Duodenal mucosa (tissue), 2 donors: ENCODE data around the gene ZNF598.
A peak's percentile ranks its signal among the peaks of the same experiment; 100 is the strongest.

Source experiments
- H3K27ac ChIP-seq: one replicate; pipeline ENCODE4 v1.7.0; 2013; ENCODE audit warnings: low read depth, low read length
- H3K27me3 ChIP-seq, 2 donors: one replicate each; pipeline ENCODE4 v1.7.0; 2013; ENCODE audit warnings: low read length in 2 of 2, control low read depth in 1 of 2; ENCODE audit not compliant: insufficient read depth in 2 of 2, control insufficient read depth in 1 of 2
- H3K36me3 ChIP-seq, 2 donors: one replicate each; pipeline ENCODE4 v1.7.0; 2013; ENCODE audit warnings: low read length in 2 of 2, control low read depth in 1 of 2; ENCODE audit not compliant: insufficient read depth in 2 of 2, control insufficient read depth in 1 of 2
- H3K4me1 ChIP-seq, 2 donors: one replicate each; pipeline ENCODE4 v1.7.0; 2013; ENCODE audit warnings: low read length in 2 of 2, control low read depth in 1 of 2; ENCODE audit not compliant: insufficient read depth in 2 of 2, control insufficient read depth in 1 of 2
- H3K4me3 ChIP-seq, 2 donors: one replicate each; pipeline ENCODE4 v1.7.0; 2013; ENCODE audit warnings: low read length in 2 of 2, low read depth in 1 of 2
- H3K9ac ChIP-seq, 2 donors: one replicate each; pipeline ENCODE4 v1.7.0; 2013; ENCODE audit warnings: low read length in 2 of 2, low read depth in 1 of 2
- H3K9me3 ChIP-seq, 2 donors: one replicate each; pipeline ENCODE4 v1.7.0; 2013; ENCODE audit warnings: low read length in 2 of 2, control low read depth in 1 of 2; ENCODE audit not compliant: control insufficient read depth in 1 of 2

The ZNF598 gene

DNA sequence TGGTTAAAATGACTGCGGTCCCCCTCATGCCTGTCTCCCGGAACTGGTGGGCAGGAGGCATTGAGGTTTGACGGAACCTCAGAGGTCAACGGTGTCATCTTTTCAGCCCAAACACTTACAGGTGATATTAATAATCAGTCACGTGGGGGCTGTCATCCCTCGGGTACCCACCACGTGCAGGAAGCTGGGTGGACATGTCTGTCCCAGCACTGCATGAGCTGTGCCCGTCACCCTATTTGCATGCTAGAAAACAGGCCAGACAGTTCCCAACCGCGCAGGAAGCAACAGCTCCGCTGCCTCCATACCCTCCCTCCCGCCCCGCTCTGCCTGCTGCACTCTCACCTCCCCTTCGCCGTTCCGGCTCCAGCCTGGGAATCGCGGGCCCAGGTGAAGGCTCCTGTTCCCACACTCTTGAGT lies 18.5 kb downstream of the ZNF598 start:
- Histone ChIP-seq H3K27ac (no peak overlapping the region), H3K9me3 (no peaks in the 10 kb centered on the region), H3K27me3 (peaks cover 22 to 26% of the 10 kb centered on the region in 2 donors), H3K4me3 (peak overlapping the region; percentile 48 to 70), H3K36me3 (peaks cover 8 to 13% of the 10 kb centered on the region in 2 donors), H3K4me1 (peaks cover 26 to 29% of the 10 kb centered on the region in 2 donors), H3K9ac (peak overlapping the region in 1 of 2 donors; percentile 54)

DNA sequence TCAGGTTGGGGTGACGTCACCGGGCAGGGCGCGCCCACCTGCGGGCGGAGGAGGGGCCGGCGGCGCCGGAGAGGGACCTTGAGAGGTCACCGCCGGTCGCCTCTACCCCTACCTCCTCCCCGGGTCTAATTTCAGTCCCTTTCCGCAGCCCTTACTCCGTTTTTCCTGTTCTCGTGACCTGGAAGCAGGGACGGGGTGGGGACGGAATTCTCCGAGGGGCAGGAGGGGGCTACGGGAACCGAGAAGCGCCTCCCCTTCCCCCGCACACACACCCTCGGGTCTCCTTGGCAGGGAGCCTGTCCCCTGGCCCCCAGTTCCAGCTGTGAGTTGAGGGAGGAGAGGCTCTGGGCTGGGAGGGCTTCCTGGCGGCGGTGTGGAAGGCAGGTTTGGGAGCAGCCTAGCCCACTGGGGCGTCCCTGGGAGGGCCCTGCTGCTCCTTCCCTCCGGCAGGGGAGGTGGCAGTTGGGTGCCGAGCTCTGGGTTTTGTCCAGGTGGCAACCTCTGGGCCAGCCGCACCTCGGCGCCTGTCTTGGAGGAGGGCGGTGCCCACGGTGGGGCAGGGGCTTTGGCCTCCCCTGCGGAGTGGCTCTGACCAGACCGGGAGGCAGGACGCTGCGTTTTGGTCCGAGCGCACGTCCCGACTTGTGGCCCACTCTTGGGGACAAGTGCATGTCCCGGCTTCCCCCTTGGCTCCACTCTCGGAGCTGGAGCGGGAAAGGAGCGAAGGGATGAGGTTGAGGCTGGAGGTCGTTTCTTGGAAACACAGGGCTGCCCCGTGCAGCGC lies 19.1 kb downstream of the ZNF598 start:
- H3K9ac ChIP-seq = peak overlapping the region; percentile 43 to 54
- peaks cover 32 to 35% of the 10 kb centered on the region in 2 donors for H3K4me1 ChIP-seq
- no peak overlapping the region for H3K27ac ChIP-seq
- H3K4me3 ChIP-seq = peak overlapping the region; percentile 48 to 57
- peaks cover 22 to 26% of the 10 kb centered on the region in 2 donors for H3K27me3 ChIP-seq
- H3K9me3 ChIP-seq = no peaks in the 10 kb centered on the region
- H3K36me3 ChIP-seq = peaks cover 14 to 18% of the 10 kb centered on the region in 2 donors

DNA sequence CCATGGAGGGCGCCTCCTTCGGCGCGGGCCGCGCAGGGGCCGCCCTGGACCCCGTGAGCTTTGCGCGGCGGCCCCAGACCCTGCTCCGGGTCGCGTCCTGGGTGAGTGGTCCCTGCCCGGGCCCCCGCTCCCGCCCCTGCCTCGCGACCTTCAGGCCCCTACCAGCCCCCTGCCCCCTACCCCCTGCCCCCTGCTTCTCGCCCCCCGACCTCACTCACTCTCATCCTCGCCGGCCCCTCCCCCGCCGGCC lies 19.6 kb downstream of the ZNF598 start:
- H3K4me3 ChIP-seq = no peak overlapping the region
- H3K4me1 ChIP-seq = peaks cover 37 to 41% of the 10 kb centered on the region in 2 donors
- peaks cover 17 to 18% of the 10 kb centered on the region in 2 donors for H3K36me3 ChIP-seq

DNA sequence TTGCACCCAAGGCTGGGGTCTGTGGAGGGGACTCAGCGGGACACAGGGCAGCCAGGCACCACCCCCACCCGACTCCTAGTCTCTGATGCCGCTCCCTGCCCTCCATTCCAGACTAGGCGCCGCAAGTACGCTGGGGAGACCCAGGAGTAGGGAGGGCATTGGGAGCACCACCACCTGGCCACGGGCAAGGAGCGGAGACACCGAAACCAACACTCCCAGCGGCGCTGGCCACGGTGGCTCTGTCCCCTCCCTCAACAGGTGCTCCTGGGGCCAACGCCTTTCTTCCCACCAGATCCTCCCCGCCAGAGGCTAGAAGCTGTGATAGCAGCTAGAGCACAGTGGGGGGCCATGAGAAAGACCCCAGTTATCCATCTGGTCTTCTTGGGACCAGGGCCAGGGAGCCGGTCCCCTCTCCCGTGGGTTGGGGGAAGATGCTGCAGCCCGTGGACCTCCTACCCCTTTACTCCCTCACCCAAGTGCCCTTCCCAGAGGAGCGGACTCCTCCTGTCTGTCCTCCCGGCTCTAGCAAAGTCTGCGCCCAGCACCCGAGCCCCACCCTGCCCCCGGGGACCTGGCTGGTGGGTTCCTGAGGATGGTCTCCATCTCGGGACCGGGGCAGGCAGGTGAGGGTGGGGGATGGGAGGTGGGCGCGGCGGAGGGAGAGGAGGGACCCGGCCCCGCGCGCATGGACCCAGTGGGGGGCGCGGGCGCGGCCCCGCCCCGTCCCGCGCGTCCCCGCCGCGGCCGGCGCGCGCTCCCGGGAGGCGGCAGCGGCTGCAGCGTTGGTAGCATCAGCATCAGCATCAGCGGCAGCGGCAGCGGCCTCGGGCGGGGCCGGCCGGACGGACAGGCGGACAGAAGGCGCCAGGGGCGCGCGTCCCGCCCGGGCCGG lies 20.2 kb downstream of the ZNF598 start, which contains the start of gene SYNGR3:
TSS of gene SYNGR3 (plus strand) at position 762 of the 892 bp plus-strand sequence. CDS start 133 bp downstream, outside the sequence.
- Histone ChIP-seq H3K9ac (peak within 1 kb of the TSS; percentile 43 to 54), H3K9me3 (no peaks in the 10 kb centered on the region), H3K4me3 (peak within 1 kb of the TSS; percentile 48 to 57), H3K27me3 (peaks cover 22 to 26% of the 10 kb centered on the region in 2 donors), H3K4me1 (peaks cover 43 to 45% of the 10 kb centered on the region in 2 donors), H3K27ac (no peak within 1 kb of the TSS), H3K36me3 (peaks cover 17 to 18% of the 10 kb centered on the region in 2 donors)

More for the DNA sequence above, 19.6 kb downstream of the ZNF598 start:
- H3K9me3 ChIP-seq = no peaks in the 10 kb centered on the region
- peaks cover 22 to 26% of the 10 kb centered on the region in 2 donors for H3K27me3 ChIP-seq
- no peak overlapping the region for H3K27ac ChIP-seq
- H3K9ac ChIP-seq = peak overlapping the region in 1 of 2 donors; percentile 43

DNA sequence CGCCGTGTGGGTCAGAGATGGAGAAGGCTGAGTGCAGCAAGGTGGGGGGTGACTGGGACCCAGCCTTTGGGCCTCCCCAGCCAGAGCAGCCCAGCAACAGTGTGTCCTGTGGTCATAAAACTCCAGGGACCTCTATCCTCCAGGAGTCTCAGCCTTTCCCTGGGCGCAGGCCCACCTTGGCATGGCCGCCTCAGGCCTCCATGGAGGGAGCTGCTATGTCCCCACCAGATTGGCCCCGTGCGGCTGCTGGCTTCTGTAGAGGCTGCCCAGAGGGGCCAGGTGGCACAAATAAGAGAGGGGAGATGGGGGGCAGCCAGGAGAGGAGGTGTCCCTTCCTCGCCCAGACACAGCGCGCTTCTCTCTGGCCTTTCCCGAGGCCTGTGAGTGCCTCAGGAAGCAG lies 22.4 kb downstream of the ZNF598 start:
- Histone ChIP-seq H3K27me3 (peaks cover 22 to 26% of the 10 kb centered on the region in 2 donors), H3K9ac (no peak overlapping the region), H3K9me3 (no peaks in the 10 kb centered on the region), H3K4me1 (peaks cover 58% of the 10 kb centered on the region in 2 donors), H3K36me3 (peaks cover 17 to 18% of the 10 kb centered on the region in 2 donors), H3K4me3 (no peak overlapping the region), H3K27ac (no peak overlapping the region)

DNA sequence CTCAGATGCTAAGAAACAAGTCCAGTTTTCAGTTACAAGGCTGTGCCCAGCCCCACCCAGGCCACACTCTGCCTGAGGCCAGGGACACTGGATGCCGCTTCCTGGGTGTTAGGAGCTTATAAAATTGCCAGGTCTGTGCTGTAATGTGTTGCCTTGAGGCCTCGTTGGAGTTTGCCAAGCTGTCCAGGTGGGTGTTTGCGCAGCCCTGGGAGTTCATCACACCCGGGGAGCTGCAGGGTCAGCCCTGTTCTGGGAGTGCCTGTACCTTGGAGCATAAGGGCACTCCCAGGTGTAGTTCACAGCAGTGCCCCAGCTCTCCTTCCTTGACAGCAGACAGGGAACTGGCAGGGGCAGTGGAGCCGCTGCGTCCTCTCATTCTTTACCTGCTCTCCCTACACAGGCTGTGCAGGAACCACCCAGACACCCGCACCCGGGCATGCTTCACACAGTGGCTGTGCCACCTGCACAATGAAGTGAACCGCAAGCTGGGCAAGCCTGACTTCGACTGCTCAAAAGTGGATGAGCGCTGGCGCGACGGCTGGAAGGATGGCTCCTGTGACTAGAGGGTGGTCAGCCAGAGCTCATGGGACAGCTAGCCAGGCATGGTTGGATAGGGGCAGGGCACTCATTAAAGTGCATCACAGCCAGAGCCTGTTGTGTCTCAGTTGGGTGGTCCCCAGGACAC lies 24.0 kb downstream of the ZNF598 start:
- H3K27me3 ChIP-seq = peaks cover 21 to 29% of the 10 kb centered on the region in 2 donors
- H3K4me3 ChIP-seq = peak overlapping the region; percentile 75 to 86
- H3K9ac ChIP-seq = peak overlapping the region; percentile 77 to 79
- H3K9me3 ChIP-seq = no peaks in the 10 kb centered on the region
- peak overlapping the region; percentile 69 for H3K27ac ChIP-seq
- H3K4me1 ChIP-seq = peaks cover 61 to 63% of the 10 kb centered on the region in 2 donors
- peaks cover 17 to 18% of the 10 kb centered on the region in 2 donors for H3K36me3 ChIP-seq

DNA sequence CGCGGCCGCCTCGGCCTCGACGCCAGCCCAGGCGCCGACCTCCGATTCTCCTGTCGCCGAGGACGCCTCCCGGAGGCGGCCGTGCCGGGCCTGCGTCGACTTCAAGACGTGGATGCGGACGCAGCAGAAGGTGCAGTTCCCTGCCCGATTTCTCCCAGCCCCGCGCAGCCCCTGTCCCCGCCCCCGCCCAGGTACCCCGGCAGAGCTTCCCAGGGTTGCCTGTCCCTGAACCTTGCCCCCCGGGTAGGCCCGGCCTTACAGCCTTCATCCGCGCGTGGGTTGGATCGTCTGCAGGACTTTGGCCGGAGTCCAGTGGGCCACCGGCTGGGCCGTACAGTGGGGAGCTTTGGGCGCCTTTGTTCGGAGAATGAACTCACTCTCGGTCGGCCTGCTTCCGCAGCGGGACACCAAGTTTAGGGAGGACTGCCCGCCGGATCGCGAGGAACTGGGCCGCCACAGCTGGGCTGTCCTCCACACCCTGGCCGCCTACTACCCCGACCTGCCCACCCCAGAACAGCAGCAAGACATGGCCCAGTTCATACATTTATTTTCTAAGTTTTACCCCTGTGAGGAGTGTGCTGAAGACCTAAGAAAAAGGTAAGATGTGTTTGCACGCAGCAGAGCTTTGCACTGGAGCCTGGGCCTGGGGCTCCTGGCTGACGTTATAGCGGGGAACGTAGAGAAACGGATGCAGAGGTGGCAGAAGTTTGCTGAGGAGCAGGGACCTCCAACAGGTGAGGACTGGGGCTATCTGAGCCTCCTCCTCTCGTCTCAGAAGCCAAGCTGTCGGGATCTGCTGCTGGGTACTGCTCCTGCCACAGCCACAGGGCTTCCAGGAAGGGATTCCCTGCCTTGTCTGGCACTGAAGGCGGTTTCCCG lies 25.0 kb downstream of the ZNF598 start:
- Histone ChIP-seq H3K27ac (peak overlapping the region; percentile 69), H3K4me3 (peak overlapping the region; percentile 75 to 86), H3K27me3 (peaks cover 22 to 26% of the 10 kb centered on the region in 2 donors), H3K4me1 (peaks cover 63 to 68% of the 10 kb centered on the region in 2 donors), H3K9ac (peak overlapping the region; percentile 77 to 79), H3K36me3 (peaks cover 17 to 18% of the 10 kb centered on the region in 2 donors), H3K9me3 (no peaks in the 10 kb centered on the region)

DNA sequence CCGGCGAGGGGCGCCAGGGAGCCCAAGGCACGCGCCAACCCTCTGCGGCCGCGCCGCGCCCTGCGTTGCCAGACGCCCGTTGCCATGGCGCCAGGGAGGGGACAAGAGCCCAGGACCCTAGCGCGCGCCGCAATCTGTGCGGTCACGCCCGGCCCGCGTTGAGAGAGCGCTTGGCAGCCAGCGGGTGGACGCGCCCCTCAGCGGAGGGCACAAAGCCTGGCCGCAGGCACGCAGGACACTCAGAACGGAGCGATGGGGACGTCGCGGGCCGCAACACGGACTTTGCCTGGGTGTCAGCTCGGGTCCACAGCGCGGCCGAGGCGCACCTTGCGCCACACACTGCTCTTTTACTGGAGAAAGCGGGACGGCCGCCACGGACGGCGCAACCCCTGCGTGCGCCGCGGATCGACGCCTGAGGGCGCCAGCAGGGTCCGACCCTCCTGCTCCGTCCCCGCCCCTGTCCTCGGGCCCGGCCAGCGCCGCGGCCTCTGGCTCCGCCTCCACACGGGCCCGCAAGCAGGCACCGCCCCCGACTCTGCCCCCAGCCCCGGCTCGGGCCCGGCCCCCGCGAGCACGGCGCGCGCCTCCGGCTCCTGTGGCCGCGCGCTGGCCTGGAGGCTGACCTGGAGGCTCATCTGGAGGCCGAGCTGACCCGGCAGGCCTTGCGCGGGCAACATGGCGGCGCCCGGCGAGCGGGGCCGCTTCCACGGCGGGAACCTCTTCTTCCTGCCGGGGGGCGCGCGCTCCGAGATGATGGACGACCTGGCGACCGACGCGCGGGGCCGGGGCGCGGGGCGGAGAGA lies 25.9 kb downstream of the ZNF598 start, which contains the start of gene GFER:
TSS of gene GFER (plus strand) at position 650 of the 803 bp plus-strand sequence. CDS start at position 676, 26 bp downstream.
- peaks cover 55 to 66% of the 10 kb centered on the region in 2 donors for H3K4me1 ChIP-seq
- peak within 1 kb of the TSS; percentile 73 for H3K27ac ChIP-seq

More for the DNA sequence above, 25.9 kb downstream of the ZNF598 start, which contains the start of gene GFER:
- Histone ChIP-seq H3K27me3 (peaks cover 14 to 18% of the 10 kb centered on the region in 2 donors), H3K9ac (peak within 1 kb of the TSS; percentile 77 to 79), H3K4me3 (peak within 1 kb of the TSS; percentile 78 to 86), H3K36me3 (peaks cover 17 to 18% of the 10 kb centered on the region in 2 donors), H3K9me3 (no peaks in the 10 kb centered on the region)
